ENCODE measurements around the gene PFDN6.
A peak's percentile ranks its signal among the peaks of the same experiment; 100 is the strongest.

Gene PFDN6

DNA sequence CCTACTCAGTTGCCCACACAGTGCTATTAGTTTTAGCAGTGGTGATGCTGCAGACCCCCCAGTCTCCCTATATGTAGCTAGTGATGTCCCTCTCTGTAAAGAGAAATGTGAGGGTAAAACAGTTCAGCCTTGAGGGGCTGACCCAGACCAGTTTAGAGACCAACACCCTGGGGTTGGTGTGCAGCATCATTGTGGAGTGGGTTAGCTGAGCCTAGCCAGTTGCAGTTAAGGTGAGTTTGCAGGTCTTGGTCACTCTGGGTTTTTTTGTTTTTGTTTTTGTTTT lies 12.9 kb upstream of the PFDN6 start:
- no peak for TF ChIP-seq RARB (CRISPR knock-in tag; IDR thresholded peaks at IDR 0.05)
- no peak for TF ChIP-seq ESRRG (CRISPR knock-in tag; IDR thresholded peaks at IDR 0.05)
- no peak for TF ChIP-seq ZNF565 (CRISPR knock-in tag; conservative IDR thresholded peaks at IDR 0.05; ENCODE audit: low read depth)
- TF ChIP-seq, protein P1, sequence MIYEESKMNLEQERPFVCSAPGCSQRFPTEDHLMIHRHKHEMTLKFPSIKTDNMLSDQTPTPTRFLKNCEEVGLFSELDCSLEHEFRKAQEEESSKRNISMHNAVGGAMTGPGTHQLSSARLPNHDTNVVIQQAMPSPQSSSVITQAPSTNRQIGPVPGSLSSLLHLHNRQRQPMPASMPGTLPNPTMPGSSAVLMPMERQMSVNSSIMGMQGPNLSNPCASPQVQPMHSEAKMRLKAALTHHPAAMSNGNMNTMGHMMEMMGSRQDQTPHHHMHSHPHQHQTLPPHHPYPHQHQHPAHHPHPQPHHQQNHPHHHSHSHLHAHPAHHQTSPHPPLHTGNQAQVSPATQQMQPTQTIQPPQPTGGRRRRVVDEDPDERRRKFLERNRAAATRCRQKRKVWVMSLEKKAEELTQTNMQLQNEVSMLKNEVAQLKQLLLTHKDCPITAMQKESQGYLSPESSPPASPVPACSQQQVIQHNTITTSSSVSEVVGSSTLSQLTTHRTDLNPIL (CRISPR knock-in tag; IDR thresholded peaks at IDR 0.05; ENCODE audit: low read depth), result no peak
- TF ChIP-seq ZNF70 (CRISPR knock-in tag; IDR thresholded peaks at IDR 0.05), result no peak
- no peak for ATAC-seq

DNA sequence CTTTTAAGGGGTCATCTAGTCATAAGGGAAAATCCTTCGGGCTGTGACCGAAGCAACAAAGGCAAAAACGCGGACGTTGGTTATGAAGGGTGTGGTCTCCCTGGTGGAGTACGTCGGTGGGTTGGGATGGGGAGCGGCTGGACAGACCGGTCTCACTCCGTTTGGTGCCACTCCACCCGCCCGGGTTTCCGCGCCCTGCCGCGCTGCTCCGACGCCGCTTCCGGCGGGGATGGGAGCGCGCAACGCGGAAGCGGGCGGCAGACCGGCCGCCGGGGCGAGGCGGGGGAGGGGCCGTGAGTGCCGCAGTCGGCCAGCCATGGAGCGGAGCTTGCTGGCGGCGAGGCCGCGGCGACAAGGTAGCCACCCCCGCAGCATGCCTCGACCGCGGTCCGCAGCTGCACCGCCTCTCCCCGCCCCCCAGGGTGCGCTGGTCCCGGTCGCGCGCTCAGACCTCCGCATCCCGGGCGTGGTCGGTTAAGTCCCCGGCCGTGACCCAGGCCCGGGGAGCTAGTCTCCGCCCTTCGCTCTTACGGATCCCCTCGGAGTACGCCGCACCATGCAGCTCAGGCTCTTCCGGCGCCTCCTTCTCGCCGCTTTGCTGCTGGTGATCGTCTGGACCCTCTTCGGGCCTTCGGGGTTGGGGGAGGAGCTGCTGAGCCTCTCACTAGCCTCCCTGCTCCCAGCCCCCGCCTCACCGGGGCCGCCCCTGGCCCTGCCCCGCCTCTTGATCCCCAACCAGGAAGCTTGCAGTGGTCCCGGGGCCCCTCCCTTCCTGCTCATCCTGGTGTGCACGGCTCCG lies 12.3 kb upstream of the PFDN6 start, which contains the start of gene B3GALT4:
Gene B3GALT4, plus strand, starts transcription at position 260 of the 799 bp plus-strand sequence. Its CDS starts 297 bp downstream, at position 557.
- peak; percentile 60 for ATAC-seq
- TF ChIP-seq ZFP3 (CRISPR knock-in tag; IDR thresholded peaks at IDR 0.05), result peak; percentile 69
- no peak for TF ChIP-seq TCF4 (CRISPR knock-in tag; IDR thresholded peaks at IDR 0.05; ENCODE audit: borderline replicate concordance)
- TF ChIP-seq ZNF70 (CRISPR knock-in tag; IDR thresholded peaks at IDR 0.05), result no peak
- TF ChIP-seq, protein P2, sequence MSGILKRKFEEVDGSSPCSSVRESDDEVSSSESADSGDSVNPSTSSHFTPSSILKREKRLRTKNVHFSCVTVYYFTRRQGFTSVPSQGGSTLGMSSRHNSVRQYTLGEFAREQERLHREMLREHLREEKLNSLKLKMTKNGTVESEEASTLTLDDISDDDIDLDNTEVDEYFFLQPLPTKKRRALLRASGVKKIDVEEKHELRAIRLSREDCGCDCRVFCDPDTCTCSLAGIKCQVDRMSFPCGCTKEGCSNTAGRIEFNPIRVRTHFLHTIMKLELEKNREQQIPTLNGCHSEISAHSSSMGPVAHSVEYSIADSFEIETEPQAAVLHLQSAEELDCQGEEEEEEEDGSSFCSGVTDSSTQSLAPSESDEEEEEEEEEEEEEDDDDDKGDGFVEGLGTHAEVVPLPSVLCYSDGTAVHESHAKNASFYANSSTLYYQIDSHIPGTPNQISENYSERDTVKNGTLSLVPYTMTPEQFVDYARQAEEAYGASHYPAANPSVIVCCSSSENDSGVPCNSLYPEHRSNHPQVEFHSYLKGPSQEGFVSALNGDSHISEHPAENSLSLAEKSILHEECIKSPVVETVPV (CRISPR knock-in tag; IDR thresholded peaks at IDR 0.05), result peak; percentile 59; the same call in 1 of the 2 replicates
- TF ChIP-seq ZC3H10 (CRISPR knock-in tag; IDR thresholded peaks at IDR 0.05), result peak; percentile 92
- TF ChIP-seq BACH2 (CRISPR knock-in tag; IDR thresholded peaks at IDR 0.05; ENCODE audit: borderline replicate concordance), result no peak
- TF ChIP-seq ISL1 (CRISPR knock-in tag; IDR thresholded peaks at IDR 0.05), result no peak
- 0 out of 2 replicates have a peak, but pooled peaks have one; percentile 55 for TF ChIP-seq RARB (CRISPR knock-in tag; IDR thresholded peaks at IDR 0.05)
- TF ChIP-seq SNAI2 (CRISPR knock-in tag; IDR thresholded peaks at IDR 0.05), result no peak
- TF ChIP-seq PPARA (CRISPR knock-in tag; IDR thresholded peaks at IDR 0.05; ENCODE audit: borderline replicate concordance), result no peak
- TF ChIP-seq, protein P3, sequence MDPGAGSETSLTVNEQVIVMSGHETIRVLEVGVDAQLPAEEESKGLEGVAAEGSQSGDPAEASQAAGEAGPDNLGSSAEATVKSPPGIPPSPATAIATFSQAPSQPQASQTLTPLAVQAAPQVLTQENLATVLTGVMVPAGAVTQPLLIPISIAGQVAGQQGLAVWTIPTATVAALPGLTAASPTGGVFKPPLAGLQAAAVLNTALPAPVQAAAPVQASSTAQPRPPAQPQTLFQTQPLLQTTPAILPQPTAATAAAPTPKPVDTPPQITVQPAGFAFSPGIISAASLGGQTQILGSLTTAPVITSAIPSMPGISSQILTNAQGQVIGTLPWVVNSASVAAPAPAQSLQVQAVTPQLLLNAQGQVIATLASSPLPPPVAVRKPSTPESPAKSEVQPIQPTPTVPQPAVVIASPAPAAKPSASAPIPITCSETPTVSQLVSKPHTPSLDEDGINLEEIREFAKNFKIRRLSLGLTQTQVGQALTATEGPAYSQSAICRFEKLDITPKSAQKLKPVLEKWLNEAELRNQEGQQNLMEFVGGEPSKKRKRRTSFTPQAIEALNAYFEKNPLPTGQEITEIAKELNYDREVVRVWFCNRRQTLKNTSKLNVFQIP (CRISPR knock-in tag; IDR thresholded peaks at IDR 0.05; ENCODE audit: borderline replicate concordance, low read depth), result no peak
- TF ChIP-seq ZNF565 (CRISPR knock-in tag; conservative IDR thresholded peaks at IDR 0.05; ENCODE audit: low read depth), result 0 out of 2 replicates have a peak, but pooled peaks have one; percentile 43
- TF ChIP-seq, protein P4, sequence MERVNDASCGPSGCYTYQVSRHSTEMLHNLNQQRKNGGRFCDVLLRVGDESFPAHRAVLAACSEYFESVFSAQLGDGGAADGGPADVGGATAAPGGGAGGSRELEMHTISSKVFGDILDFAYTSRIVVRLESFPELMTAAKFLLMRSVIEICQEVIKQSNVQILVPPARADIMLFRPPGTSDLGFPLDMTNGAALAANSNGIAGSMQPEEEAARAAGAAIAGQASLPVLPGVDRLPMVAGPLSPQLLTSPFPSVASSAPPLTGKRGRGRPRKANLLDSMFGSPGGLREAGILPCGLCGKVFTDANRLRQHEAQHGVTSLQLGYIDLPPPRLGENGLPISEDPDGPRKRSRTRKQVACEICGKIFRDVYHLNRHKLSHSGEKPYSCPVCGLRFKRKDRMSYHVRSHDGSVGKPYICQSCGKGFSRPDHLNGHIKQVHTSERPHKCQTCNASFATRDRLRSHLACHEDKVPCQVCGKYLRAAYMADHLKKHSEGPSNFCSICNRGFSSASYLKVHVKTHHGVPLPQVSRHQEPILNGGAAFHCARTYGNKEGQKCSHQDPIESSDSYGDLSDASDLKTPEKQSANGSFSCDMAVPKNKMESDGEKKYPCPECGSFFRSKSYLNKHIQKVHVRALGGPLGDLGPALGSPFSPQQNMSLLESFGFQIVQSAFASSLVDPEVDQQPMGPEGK (CRISPR knock-in tag; IDR thresholded peaks at IDR 0.05; ENCODE audit: borderline replicate concordance), result peak; percentile 85
- peak; percentile 21; the same call in 1 of the 2 replicates for TF ChIP-seq ZNF8 (CRISPR knock-in tag; IDR thresholded peaks at IDR 0.05)
- TF ChIP-seq GLIS3 (CRISPR knock-in tag; IDR thresholded peaks at IDR 0.05), result peak; percentile 87
- TF ChIP-seq, protein P5, sequence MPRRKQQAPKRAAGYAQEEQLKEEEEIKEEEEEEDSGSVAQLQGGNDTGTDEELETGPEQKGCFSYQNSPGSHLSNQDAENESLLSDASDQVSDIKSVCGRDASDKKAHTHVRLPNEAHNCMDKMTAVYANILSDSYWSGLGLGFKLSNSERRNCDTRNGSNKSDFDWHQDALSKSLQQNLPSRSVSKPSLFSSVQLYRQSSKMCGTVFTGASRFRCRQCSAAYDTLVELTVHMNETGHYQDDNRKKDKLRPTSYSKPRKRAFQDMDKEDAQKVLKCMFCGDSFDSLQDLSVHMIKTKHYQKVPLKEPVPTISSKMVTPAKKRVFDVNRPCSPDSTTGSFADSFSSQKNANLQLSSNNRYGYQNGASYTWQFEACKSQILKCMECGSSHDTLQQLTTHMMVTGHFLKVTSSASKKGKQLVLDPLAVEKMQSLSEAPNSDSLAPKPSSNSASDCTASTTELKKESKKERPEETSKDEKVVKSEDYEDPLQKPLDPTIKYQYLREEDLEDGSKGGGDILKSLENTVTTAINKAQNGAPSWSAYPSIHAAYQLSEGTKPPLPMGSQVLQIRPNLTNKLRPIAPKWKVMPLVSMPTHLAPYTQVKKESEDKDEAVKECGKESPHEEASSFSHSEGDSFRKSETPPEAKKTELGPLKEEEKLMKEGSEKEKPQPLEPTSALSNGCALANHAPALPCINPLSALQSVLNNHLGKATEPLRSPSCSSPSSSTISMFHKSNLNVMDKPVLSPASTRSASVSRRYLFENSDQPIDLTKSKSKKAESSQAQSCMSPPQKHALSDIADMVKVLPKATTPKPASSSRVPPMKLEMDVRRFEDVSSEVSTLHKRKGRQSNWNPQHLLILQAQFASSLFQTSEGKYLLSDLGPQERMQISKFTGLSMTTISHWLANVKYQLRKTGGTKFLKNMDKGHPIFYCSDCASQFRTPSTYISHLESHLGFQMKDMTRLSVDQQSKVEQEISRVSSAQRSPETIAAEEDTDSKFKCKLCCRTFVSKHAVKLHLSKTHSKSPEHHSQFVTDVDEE (CRISPR knock-in tag; IDR thresholded peaks at IDR 0.05), result peak; percentile 55; the same call in 1 of the 2 replicates
- 0 out of 2 replicates have a peak, but pooled peaks have one; percentile 53 for TF ChIP-seq CSDC2 (CRISPR knock-in tag; IDR thresholded peaks at IDR 0.05)
- TF ChIP-seq OSR1 (CRISPR knock-in tag; IDR thresholded peaks at IDR 0.05), result no peak
- TF ChIP-seq TOX (CRISPR knock-in tag; IDR thresholded peaks at IDR 0.05; ENCODE audit: borderline replicate concordance), result peak; percentile 67
- TF ChIP-seq, protein P1 (CRISPR knock-in tag; IDR thresholded peaks at IDR 0.05; ENCODE audit: low read depth), result no peak; the same call in 1 of the 2 replicates
- peak; percentile 60; the same call in 1 of the 2 replicates for TF ChIP-seq ZFP30 (CRISPR knock-in tag; IDR thresholded peaks at IDR 0.05)
- no peak for TF ChIP-seq ARNTL (CRISPR knock-in tag; IDR thresholded peaks at IDR 0.05; ENCODE audit: borderline replicate concordance, low read depth)
- TF ChIP-seq ESRRG (CRISPR knock-in tag; IDR thresholded peaks at IDR 0.05), result peak; percentile 74; the same call in 1 of the 2 replicates
